ENCODE results near the gene SIAH3.

Gene SIAH3

DNA sequence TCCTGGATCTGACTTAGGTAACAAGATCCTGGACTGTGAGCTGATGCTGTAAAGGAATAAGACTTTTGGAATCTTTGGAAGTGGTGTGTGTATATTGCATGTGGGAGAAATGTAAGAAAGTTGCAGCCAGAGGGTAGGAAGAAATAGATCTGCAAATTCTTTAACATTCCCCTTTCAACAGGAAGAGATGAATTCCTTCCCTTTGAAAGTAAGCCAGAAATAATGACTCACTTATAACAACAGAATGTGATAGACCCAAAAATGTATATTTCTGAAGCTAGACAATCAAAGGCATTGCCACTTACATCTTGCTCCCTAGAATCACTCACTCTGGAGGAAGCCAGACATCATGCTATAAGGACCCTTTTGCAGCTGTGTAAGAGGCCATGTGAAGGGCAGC, 9.8 kb upstream of the SIAH3 start:
- DNase-seq = no peak

DNA sequence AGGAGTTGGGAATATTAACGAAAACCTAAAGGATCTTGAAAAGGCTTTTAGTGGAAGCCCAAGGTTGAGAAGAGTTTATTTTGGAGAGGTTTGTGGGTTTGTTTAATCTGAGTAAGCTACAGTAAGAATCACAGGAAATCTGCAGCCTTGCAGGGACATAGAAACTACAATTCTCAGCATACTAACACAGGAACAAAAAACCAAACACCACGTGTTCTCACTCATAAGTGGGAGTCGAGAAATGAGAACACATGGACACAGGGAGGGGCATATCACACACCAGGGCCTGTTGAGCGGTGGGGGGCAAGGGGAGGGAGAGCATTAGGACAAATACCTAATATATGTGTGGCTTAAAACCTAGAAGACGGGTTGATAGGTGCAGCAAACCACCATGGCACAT, 8.7 kb upstream of the SIAH3 start:
- no peak for DNase-seq

DNA sequence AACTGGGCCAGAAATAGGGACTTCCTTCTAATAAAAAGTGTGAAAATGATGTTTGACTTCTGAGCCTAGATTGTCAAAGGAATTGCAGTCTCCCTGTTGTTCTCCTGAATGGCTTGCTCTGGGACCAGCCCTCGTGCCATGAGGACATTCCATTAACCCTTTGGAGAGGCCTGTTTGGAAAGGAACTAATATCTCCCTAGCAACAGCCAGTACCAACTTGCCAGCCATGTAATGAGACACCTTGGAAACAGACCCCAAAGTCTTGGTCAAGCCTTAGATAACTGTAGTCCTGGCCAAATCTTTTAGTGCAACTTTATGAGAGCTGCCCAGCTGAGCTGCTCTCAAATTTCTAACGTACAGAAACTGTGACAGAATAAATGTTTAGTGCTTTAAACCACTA, 8.2 kb upstream of the SIAH3 start:
- no peak for DNase-seq

DNA sequence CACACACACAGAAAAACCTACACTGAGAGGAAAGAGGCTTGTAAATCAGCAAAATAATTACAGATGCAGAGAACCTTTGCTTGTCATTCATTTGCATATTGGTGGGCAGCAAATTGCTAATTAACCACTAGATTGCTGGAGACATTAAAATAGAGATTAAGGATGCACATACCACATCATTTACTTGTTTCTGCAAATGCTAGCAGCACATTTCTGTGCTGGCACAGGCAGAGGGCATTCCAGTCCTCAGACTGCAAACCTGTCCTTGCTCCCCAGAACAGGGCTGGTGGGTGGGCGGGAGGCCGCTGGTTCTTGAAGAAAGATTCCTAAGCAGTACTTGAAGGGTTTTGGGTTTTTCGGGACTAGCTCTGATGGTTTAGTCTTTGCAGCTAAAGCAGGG, 941 bp upstream of the SIAH3 start:
- DNase-seq = no peak

DNA sequence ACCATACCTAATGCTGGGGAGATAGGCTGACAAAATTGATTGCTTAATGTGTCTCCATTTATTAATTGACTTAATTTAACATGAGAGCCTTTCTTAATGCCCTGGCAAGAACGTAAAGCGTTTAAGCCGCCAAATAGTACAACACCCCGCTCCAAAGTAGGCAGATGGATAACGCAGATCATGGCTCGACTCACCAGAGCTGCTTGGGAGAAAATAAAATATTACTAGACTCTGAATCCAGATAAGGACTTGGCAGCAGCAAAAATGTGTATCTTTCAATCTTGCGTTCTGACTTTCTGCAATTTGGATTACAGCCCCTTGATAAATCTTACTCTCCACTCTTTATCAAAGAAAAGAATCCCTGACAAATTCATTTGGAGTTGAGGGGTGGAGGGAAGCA, 403 bp upstream of the SIAH3 start:
- DNase-seq = no peak

DNA sequence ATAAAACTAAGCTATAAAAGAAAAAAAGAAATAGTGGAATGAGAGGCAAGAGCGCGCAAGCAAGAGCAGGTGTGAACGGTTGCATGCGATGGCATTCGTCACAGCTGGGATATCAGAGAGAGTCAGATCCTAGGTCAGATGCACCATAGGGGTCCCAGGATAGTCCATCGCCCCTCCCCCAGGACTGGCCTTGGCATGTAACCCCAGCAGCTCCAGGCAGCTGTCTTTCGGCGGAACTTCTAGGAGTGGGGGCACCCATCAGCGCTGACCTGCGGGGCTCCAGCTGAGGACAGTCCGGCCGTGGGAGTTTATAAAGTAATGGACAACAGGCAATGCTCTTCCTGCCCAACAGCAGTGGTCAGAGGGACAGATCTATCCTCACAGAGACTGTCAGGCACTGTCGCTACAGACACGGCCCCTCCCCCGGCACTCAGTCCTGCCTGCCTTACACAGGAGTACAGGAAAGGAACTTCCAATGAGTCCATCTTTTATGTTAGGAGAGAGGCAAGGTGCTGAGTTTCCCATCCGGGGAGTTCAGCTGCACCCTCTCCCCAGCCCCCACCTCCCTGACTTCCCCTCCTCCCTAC, 1.4 kb downstream of the SIAH3 start:
- peak; percentile 30 for DNase-seq

DNA sequence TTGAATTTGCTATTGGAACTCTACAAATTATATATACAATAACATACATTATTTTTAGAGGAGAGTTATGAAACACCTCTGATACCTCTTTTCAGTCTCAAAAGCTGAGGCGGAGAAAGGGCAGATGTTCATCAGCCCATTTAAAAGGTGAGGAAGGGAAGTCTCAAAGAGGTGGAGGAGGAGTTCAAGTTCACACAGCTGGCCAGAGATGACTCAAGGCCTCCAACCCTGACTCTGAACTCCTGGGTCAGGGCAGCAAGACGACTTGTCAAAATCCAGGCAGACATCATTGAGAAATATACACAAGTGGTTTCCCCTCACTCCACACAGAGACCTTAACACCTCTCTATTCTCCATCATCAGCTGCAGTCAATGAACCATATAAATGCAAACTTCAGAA, 2.1 kb downstream of the SIAH3 start:
- no peak for DNase-seq

DNA sequence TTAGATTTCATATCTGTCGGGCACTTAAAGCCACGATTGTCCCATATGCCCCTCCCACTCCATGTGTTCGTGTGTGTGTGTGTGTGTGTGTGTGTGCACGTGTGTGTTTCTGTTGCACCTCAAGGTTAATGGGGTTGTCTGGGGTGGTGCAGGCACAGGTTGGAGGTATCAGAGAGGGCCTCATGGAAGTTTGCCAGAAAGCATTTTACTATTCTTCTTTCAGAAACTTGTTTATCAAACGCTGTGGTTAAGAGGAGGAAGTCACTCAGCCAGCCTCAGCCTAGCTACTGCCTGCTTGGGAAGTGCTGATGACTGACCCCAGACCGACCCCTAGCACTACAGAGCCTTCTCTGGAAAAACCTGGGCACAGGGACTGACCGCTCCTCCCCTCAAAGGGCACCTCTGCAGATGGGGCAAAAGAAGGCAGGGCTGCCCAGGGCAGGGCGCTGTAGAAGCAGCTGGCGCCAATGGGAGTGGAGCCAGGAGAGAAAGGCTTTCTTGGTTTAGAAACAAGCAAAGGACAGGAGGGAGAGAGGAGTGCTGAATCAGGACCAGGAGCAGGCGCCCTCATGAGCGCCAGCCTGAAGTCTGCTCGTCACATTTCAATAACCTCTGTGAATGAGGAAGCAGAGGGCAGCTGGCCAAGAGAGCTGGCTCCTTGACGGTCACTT, 3.9 kb downstream of the SIAH3 start:
- no peak for DNase-seq

DNA sequence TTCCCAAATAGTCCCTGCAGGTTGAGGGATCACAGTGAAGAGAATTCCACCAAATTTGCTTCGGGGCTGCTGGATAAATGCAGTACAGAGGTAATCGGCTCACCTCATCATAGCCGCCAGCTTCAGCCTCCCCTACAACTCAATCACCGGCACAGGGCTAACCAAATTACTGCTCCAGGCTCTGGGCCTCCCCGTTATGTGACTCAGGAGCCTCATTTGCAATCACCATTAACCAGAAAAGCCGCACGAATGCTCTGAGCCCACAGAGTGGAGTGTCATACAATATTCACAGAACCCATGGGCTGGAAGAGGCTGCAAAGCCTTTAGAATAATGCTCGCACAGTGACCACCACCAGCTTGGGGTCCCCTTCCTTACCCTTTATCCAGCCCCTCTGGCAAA, 4.9 kb downstream of the SIAH3 start:
- DNase-seq = no peak

DNA sequence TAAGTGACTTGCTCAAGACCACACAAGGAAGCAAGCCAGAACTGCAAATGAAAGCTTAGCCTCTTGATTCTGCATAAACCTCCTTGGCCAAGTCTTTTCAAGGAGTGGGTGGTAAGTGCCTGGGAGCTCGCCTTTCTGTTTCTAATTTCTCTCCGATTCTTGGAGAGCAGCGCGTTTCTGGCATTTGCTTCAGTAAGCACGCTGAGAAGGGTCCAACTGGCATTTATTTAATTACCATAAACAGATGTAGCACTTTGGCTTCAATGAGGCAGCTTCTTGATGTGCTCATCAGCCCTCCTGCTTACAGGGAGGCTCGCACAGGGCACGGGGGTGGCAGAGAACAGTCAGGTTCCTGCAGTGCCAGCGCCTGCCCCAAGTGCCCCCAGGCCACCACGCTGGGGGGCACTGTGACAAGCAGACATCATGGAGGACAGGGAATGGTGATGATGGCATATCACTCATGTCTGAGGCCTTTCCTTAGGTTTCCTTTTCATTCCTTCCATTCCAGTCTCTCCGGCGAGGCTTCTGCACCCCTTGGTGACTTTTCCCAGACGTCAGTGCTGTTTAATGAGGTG, 13.3 kb downstream of the SIAH3 start:
- DNase-seq = peak; percentile 63

DNA sequence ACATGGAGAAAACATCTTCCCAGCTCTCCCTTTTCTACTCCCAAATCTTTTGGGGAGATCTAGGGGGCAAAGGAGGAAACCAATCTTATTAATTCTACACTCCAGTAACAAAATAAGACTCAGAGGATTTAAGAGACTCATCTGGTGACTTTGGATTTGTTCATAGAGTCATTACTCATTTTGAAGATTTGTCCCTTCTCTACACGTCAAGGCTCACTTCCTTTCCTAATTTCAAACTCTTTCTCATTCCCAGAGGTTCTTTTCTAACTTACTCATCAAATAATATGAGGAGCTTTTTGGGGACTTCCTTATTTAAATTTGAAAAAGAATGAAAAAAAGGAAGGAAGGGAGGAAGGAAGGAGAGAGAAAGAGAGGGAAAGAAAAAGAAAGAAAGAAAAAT, 14.4 kb downstream of the SIAH3 start:
- no peak for DNase-seq

DNA sequence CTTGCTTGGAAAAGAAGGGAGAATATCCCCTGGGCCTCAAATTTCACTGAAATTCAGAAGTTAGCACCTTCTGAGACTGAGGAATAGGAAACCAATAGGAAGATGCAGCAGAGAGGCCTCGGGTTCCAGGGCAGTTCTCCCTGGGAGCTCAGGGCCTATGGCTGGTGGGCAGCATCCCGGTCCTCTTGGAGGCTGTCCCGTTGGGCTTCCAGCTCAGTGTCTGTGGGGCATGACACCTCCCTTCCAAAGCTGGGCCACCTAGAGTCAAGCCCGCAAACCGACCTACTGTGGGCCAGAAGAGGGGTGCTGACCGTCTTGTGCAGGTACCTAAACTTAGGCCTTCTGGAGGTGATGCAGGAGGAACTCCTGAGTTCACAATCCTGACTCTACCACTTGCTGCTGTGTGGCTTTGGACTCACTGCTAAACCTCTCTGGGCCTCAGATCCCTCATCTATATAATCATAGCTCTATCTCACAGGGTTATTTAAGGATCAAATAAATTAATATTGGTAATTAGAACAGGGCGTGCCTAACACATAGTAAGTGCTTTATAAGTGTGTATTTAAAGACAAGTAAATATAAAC, 17.1 kb downstream of the SIAH3 start:
- DNase-seq = no peak

DNA sequence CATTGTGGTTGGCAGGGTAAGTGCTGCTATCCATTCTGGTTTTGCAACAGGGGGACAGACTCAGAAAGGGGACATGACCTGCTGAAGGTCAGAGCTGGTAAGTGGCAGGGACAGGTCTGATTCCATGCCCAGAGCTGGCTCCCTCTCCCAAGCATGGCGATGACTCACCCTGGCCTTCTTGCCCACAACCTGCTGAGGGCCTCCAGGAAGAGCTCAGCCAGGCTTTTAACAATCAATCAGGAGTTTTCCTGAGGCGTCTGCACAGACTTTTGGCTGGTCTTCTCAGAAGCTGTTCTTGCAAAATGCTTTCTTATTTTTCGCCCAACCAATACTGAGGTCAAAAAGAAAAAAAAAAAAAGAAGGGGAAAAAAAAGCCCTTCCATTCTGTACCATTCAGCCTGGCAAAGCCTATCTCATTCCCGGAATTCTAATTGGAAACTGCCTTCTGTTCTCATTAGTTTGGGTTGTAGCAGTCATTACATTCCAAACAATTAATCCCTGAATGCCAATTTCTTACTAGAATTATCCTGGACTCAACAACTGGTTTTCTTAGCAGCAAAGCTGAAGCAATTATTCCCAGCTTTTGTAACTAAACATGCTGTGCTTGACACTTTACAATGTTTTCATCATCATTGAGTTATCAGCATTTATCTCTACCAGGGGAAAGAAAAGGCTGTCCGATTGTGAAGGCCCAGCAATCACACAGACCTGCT, 17.7 kb downstream of the SIAH3 start:
- DNase-seq = peak; percentile 38

DNA sequence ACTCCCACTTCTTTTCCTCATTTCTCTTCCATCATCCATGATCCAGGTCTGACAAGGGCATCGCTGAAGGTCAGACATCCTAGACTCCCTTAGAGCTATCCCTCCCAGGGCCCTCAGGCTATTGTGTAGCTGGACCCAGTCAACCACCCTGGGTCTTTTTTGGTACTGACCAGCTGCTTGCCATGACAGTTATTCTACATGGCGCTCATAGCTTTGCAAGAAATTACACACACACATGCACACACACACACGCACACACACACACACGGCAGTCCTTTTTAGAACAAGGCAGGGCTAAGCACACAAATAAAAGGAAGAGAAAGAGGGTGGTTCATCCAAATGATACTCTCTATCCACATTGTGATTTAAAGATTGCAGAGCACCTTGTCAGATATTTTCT, 18.3 kb downstream of the SIAH3 start:
- DNase-seq = no peak

DNA sequence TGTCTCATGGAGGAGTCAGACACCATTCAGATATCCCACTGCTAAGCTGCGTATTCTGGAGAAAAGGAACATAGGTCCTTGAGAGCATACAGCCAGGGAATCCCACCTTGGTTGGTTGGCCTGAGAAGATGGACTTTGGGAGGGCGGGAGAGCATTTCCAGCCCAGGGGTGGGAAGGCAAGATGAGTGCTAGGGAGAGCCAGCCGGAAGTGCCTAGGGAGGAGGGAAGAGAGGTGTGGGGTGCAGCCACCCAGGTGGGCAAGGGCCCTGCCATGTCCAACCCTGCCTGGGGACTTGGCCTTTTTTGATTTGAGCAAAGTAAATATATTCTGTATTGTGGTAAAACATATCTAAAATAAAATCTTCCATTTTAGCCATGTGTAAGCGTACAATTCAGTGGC, 19.7 kb downstream of the SIAH3 start:
- no peak for DNase-seq

DNA sequence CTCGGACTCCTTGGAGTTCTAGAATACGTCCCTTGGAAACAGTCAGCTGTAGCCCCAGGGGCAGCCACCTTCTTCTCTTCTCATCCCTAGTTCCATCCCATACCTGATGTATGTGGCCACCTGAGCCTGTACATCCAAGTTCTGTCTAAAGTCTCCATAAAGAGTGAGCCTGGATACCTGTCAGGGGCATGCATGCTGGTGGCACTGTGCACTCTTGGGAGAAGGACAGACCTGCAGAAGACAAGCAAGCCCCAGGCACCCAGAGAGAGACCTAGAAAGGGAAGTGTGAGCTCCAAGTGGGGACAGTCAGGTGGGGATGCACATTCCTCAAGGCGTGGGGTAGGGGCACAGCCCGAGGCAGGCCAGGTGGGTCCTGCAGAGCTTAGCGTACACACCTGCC, 21.4 kb downstream of the SIAH3 start:
- no peak for DNase-seq

DNA sequence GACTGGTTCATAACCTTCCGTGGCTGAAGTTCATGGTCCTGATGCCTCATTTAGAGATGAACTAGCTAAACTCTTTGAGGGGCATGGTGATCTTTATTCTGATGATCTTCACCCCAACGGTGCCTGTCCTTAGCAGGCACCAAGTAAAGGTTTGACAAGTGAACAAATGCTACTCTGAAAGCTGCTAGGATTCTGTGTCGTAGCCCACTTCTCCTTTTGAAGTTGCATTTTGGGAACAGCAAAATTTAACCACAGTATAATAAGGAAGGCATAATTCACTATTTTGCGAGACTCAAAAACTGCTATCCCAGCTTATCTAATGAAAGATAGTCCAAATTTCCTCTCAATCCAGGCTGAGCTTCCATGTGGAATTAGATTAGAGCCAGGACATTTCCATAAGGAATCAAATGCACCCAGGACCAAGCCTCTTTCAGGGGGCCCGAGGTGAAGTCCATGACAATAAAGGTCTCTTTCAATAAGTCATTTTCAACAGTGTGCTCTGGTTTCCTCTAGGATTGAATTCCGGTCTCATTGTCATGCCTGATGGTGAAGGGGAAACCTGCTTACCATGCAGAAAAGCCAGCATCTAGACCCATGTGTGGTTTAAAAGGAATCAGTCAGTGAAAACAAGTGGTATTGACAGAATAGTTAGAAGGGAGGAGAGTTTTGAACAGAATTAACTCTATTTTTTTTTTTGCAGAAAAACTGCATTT, 23.1 kb downstream of the SIAH3 start:
- no peak for DNase-seq

DNA sequence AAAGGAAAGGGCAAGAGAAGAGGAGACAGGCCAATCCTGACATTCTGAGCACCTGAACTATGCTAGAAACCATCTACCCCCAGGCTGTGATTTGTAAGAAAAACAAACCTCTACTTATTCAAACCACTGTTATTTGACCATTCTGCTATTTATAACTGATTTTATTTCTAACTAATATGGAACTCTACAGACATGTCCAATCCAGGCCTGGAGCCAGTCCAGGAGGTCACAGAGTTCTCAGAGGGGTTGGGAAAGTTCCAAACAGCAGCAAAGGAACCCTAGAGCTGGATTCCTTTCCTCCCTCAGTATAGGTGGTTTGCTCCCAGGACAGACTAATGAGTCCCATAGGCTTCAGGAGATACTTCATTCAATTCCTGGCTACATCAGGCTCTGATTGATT, 24.2 kb downstream of the SIAH3 start:
- no peak for DNase-seq

DNA sequence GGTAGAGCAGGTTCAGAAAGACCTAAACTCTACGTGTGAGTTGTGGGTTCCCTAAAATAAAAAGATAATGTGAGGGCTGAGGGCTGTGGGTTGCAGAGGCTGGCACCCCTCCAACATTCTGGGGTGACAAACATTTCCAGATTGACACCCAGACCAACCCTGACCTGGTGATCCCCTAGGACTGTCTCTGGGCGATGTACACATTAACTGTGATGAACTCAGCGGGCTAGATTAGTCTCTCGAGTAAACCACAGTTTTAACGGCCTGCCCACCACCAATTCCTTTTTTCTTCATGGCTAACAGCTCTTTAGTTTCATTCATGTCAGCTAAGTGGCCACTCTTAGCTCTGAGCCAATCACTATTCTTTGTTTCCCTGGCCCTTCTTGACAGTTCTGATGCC, 24.8 kb downstream of the SIAH3 start:
- DNase-seq = no peak

DNA sequence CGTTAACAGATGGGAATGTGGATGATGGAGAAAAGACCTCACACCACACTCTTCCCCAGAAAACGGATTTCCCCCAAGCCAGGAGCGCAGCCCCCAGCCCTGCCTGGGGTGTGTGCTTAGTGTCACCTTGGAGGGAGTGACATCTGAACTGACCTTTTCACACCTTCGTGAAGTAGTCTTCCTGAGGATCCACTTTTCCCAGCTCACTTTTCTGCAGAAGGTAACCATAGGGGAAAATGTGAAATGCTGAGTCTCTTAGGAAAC, 26.2 kb downstream of the SIAH3 start:
- no peak for DNase-seq

DNA sequence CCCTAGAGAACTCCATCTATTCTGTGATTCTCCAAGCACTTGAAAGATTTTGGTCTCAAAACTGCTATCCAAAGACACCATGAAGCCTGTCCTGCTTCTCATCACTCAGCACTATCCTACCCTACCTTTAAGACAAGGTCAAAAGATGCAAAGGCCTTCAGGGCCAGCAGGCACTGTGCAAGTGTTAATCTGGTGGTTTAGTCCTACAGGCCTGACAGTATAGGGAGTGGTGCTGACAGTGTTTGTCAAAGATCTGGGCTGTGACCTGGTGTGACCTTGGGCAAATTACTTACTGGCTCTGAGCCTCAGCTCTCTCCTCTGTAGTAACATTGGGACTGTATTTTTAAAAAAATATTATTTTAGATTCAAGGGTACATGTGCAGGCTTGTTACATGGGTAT, 28.0 kb downstream of the SIAH3 start:
- no peak for DNase-seq

DNA sequence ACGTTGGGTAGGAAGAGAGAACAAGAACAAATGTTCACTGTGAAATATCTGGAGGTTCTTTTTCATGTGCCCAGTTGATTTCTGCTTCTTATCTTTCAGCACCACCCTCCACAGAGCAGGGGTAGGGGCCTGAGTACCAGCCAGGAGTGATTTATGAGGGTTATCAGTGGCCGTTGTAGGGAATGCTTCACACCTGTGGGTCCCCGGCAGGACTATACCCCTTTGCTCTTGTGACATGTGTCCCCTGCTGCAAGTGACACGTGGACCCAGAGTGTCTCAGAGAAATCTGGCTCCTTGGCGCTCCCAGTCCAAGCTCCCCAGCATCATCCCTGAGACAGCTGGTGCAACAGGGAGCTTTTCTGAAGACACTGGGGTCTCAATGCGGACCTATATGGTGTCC, 29.7 kb downstream of the SIAH3 start:
- no peak for DNase-seq

DNA sequence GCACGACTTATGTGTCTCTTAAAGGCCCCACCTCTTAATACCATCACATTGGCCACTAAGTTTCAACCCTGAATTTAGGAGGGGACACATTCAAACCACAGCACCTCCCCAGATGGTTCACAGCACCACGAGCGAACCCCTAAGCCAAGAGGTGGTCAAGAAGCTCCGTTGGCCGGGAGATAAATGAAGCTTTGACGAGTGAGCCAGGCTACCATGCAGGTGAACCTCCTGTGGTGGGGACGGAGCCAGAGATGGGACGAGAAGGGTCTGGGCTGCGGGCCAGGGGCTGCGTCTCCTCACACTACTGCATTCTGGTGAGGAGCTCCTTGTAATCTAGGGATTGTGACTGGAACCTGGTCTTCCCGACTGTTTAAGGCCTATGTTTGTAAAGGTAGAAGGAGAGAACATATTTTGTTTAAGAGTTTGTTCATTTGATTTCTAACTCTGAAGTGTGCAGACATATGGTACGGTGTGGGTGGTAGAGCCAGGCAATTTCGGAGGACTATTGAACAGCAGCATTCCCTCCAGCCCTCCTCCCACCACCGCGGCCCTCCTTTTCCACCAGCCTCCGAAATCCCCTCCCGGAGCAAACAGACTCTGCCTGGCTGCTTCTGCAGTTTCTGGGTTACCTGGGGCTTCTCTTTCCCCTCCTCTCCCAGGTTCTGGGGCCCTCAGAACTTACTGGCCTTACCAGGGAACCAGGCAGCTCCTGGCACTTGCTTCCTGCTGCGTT, 31.3 kb downstream of the SIAH3 start:
- DNase-seq = no peak

All from eye (tissue), 1 donor.